Testis (tissue), 2 donors: ENCODE results near the gene MAN1C1.

Experiments used
- POLR2A ChIP-seq: fragments of 450-650 bp; IDR thresholded peaks from one replicate; pipeline ENCODE4 v1.6.1; 2017; ENCODE audit warnings: antibody characterized with exemption, mild to moderate bottlenecking, moderate library complexity
- TF ChIP-seq, protein P1 (sequence below), 3 experiments: fragments of 450-650 bp in 2 of 3; fragments of 200-600 bp in 1 of 3; sonication (generic) in 1 of 3; IDR thresholded peaks; one replicate each; pipeline ENCODE4 v1.5.1; 2016 to 2019; ENCODE audit warnings: antibody characterized with exemption in 3 of 3, mild to moderate bottlenecking in 2 of 3, moderate library complexity in 1 of 3

DNA sequence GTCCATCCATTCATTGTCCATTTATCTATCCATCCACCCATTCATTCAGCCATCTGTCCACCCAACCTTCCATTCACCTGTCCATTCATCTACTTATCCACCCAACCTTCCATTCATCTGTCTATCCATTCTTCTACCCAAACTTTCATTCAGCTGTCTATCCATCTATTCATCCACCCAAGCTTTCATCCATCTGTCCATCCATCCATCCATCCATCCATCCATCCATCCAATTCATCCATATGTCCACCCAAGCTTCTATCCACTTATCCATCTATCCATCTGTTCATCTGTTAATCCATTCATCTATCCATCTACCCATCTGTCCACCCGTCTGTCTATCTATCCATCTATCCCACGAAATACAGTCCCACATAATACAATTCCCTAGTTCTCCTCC, 21.6 kb upstream of the MAN1C1 start:
- TF ChIP-seq, protein P1, sequence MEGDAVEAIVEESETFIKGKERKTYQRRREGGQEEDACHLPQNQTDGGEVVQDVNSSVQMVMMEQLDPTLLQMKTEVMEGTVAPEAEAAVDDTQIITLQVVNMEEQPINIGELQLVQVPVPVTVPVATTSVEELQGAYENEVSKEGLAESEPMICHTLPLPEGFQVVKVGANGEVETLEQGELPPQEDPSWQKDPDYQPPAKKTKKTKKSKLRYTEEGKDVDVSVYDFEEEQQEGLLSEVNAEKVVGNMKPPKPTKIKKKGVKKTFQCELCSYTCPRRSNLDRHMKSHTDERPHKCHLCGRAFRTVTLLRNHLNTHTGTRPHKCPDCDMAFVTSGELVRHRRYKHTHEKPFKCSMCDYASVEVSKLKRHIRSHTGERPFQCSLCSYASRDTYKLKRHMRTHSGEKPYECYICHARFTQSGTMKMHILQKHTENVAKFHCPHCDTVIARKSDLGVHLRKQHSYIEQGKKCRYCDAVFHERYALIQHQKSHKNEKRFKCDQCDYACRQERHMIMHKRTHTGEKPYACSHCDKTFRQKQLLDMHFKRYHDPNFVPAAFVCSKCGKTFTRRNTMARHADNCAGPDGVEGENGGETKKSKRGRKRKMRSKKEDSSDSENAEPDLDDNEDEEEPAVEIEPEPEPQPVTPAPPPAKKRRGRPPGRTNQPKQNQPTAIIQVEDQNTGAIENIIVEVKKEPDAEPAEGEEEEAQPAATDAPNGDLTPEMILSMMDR (IDR thresholded peaks at IDR 0.05), result no peak
- no peak for TF ChIP-seq POLR2A
